Gastrocnemius medialis (tissue), 4 donors: ENCODE measurements around the gene IL1RL1. TPM values are rescaled to one million over a fixed set of nuclear protein-coding genes. Genes with fewer than 3 reads are reported as not detected.

Experiments
- ATAC-seq, 2 donors: fragments of 150-250 bp; one replicate each; pipeline ENCODE4 v1.9.1; 2016
- DNase-seq, 2 donors: peaks; one replicate each; pipeline ENCODE4 v3.0.0-alpha.2; 2019
- H3K27ac ChIP-seq, 4 donors: fragments of 200-600 bp; sonication (generic); 1 replicate in 1 of 4; 2 replicates in 3 of 4; pipeline ENCODE4 v1.5.1; 2016 to 2018; ENCODE audit warnings: mild to moderate bottlenecking in 2 of 4, moderate library complexity in 1 of 4
- H3K27me3 ChIP-seq, 3 donors: fragments of 200-600 bp; sonication (generic) in 2 of 3; 1 replicate in 1 of 3; 2 replicates in 2 of 3; pipeline versions ENCODE4 v1.5.1 to v1.6.0; 2016 to 2019; ENCODE audit warnings: mild to moderate bottlenecking in 1 of 3, moderate library complexity in 1 of 3
- H3K36me3 ChIP-seq, 2 donors: fragments of 200-600 bp; sonication (generic) in 1 of 2; one replicate each; pipeline ENCODE4 v1.5.1; 2017 to 2018
- H3K4me1 ChIP-seq, 2 donors: fragments of 200-600 bp; sonication (generic) in 1 of 2; one replicate each; pipeline ENCODE4 v1.5.1; 2016 to 2017; ENCODE audit warnings: mild to moderate bottlenecking in 2 of 2
- H3K4me3 ChIP-seq, 4 donors: fragments of 200-600 bp; sonication (generic) in 3 of 4; 1 replicate in 1 of 4; 2 replicates in 3 of 4; pipeline ENCODE4 v1.5.1; 2016 to 2019; ENCODE audit warnings: mild to moderate bottlenecking in 2 of 4
- H3K9me3 ChIP-seq, 3 donors: fragments of 200-600 bp; sonication (generic) in 2 of 3; 1 replicate in 1 of 3; 2 replicates in 2 of 3; pipeline ENCODE4 v1.5.1; 2016 to 2019
- CTCF ChIP-seq, 5 experiments: fragments of 450-650 bp in 3 of 5; fragments of 200-600 bp in 2 of 5; sonication (generic) in 2 of 5; IDR thresholded peaks in 4 of 5; conservative IDR thresholded peaks in 1 of 5; 1 replicate in 4 of 5; 2 replicates in 1 of 5; pipeline ENCODE4 v1.5.1; 2016 to 2019; ENCODE audit warnings: antibody characterized with exemption in 5 of 5, mild to moderate bottlenecking in 3 of 5, moderate library complexity in 3 of 5
- POLR2A ChIP-seq, 2 donors: fragments of 450-650 bp; IDR thresholded peaks; one replicate each; pipeline ENCODE4 v1.6.1; 2017; ENCODE audit warnings: antibody characterized with exemption in 2 of 2, mild to moderate bottlenecking in 2 of 2, moderate library complexity in 2 of 2
- in situ Hi-C, 4 donors: fragments of 200-750 bp; cut with MboI; loops; one replicate each; pipeline versions ENCODE4 v1.15.0 to v1.8.0; 2017; ENCODE audit warnings: low sequenced_read_pairs in 4 of 4
- intact Hi-C: fragments of 100-400 bp; cut with DNase I; formaldehyde crosslinking; loops from one replicate; pipeline ENCODE4 v1.15.1; 2023; ENCODE audit warnings: low total_unique reads
- total RNA-seq, 4 donors: library from RNA; depleted of rRNA; stranded (reverse); fragments of >200 nt; gene quantifications; one replicate each; pipeline versions ENCODE4 v1.1.0 to v1.2.3, GENCODE V29; 2016

Gene IL1RL1
- total RNA-seq, 4 donors from 2014 or later = 0.82 to 6.8 (median 2.7) TPM

GRCh38 chr2:102304711-102305611 is 6.4 kb upstream of the IL1RL1 start:
- TF ChIP-seq CTCF (IDR thresholded peaks at IDR 0.05 in 4 of 5, conservative IDR thresholded peaks at IDR 0.05 in 1 of 5) (no peak), POLR2A (IDR thresholded peaks at IDR 0.05) (no peak)
- peaks cover 0 to 4% of the 10 kb centered on the region in 2 donors for H3K4me1 ChIP-seq
- H3K27ac ChIP-seq = no peak overlapping the region
- in situ Hi-C loops (no loop called here), intact Hi-C loops (no loop called here)
- ATAC-seq (no peak), DNase-seq (no peak)
- H3K27me3 ChIP-seq = no peaks in the 10 kb centered on the region
- H3K4me3 ChIP-seq = no peak overlapping the region
- H3K9me3 ChIP-seq = no peaks in the 10 kb centered on the region
- H3K36me3 ChIP-seq = no peaks in the 10 kb centered on the region

- no peaks in the 10 kb centered on the region for H3K36me3 ChIP-seq
- no peaks in the 10 kb centered on the region for H3K9me3 ChIP-seq
- no peaks in the 10 kb centered on the region for H3K4me1 ChIP-seq
- in situ Hi-C loops = no loop called here
- H3K27ac ChIP-seq = no peak overlapping the region
- no peak overlapping the region for H3K4me3 ChIP-seq
- TF ChIP-seq CTCF (IDR thresholded peaks at IDR 0.05 in 4 of 5, conservative IDR thresholded peaks at IDR 0.05 in 1 of 5) = no peak
- TF ChIP-seq POLR2A (IDR thresholded peaks at IDR 0.05) = no peak
- intact Hi-C loops = no loop called here
- DNase-seq (no peak), ATAC-seq (no peak)
- H3K27me3 ChIP-seq = no peaks in the 10 kb centered on the region
These were observed 5.2 kb upstream of the IL1RL1 start for GRCh38 chr2:102306125-102306524.

DNA sequence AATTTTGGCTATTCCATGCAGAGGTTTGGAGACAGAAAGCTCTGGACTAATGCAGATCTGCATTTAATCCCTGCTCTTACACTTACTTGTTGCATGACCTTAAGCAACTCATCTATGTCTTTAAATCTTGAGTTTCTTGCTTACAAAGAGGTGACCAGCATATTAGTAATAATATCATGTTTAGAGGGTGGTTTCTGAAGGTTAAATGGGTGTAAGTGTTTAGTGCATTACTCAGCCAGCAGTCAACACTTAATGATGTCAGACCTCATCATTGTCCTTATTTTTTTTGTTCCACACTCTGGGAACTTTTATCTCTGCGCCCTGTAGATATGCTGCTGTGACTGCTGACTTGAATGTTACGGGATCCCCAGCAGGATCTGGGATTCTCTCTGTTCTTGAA is 1.7 kb downstream of the IL1RL1 start:
- Histone ChIP-seq H3K9me3 (no peaks in the 10 kb centered on the region), H3K4me3 (no peak overlapping the region), H3K27ac (no peak overlapping the region), H3K4me1 (no peaks in the 10 kb centered on the region), H3K27me3 (no peaks in the 10 kb centered on the region), H3K36me3 (no peaks in the 10 kb centered on the region)
- DNase-seq (no peak), ATAC-seq (no peak)
- no peak for TF ChIP-seq POLR2A (IDR thresholded peaks at IDR 0.05)
- TF ChIP-seq CTCF (IDR thresholded peaks at IDR 0.05 in 4 of 5, conservative IDR thresholded peaks at IDR 0.05 in 1 of 5) = no peak
- intact Hi-C loops (no loop called here), in situ Hi-C loops (no loop called here)

GRCh38 chr2:102313471-102313870 is 2.1 kb downstream of the IL1RL1 start:
- Histone ChIP-seq H3K4me3 (no peak overlapping the region), H3K4me1 (no peaks in the 10 kb centered on the region), H3K27ac (no peak overlapping the region), H3K9me3 (no peaks in the 10 kb centered on the region), H3K36me3 (no peaks in the 10 kb centered on the region), H3K27me3 (no peaks in the 10 kb centered on the region)
- DNase-seq = no peak
- in situ Hi-C loops = no loop called here
- ATAC-seq = no peak
- intact Hi-C loops = no loop called here
- TF ChIP-seq CTCF (IDR thresholded peaks at IDR 0.05 in 4 of 5, conservative IDR thresholded peaks at IDR 0.05 in 1 of 5) (no peak), POLR2A (IDR thresholded peaks at IDR 0.05) (no peak)
